PC-3 (cell line): Measurements from ENCODE around the gene ABHD1.

Experiments used
- EZH2phosphoT487 ChIP-seq: fragments of 300-600 bp; sonication (generic); IDR thresholded peaks from 2 replicates; pipeline ENCODE4 v1.6.1; 2018; ENCODE audit warnings: mild to moderate bottlenecking, antibody characterized with exemption, low read length, borderline replicate concordance
- TF ChIP-seq, protein P1 (sequence below): fragments of 300-600 bp; sonication (generic); conservative IDR thresholded peaks from 2 replicates; pipeline ENCODE4 v1.5.1; 2017; ENCODE audit warnings: antibody characterized with exemption, low read depth, mild to moderate bottlenecking, low read length

DNA sequence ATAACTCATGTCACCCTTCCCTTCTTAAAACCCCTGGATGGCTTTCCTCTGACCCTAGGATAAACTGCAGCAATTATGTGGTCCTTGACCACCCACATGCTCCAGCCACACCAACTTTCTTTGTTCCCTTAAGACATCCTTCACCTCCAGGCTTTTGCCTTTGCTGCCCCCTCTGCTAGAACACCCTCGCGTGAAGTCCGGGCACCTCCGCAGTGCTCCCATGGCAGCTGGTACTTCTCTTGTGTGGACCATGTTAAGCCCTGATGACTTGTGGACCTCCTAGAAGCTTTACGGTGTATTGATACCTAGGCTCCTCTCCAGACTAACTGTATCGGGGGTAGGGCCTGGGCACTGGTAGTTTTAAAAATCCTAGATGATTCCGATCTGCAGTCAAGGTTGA lies 824 bp upstream of the ABHD1 start:
- TF ChIP-seq, protein P1, sequence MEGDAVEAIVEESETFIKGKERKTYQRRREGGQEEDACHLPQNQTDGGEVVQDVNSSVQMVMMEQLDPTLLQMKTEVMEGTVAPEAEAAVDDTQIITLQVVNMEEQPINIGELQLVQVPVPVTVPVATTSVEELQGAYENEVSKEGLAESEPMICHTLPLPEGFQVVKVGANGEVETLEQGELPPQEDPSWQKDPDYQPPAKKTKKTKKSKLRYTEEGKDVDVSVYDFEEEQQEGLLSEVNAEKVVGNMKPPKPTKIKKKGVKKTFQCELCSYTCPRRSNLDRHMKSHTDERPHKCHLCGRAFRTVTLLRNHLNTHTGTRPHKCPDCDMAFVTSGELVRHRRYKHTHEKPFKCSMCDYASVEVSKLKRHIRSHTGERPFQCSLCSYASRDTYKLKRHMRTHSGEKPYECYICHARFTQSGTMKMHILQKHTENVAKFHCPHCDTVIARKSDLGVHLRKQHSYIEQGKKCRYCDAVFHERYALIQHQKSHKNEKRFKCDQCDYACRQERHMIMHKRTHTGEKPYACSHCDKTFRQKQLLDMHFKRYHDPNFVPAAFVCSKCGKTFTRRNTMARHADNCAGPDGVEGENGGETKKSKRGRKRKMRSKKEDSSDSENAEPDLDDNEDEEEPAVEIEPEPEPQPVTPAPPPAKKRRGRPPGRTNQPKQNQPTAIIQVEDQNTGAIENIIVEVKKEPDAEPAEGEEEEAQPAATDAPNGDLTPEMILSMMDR: no peak
- no peak for TF ChIP-seq EZH2phosphoT487
